Measurements from ENCODE around the gene PHACTR3.

GRCh38 chr20:59814840-59815340 is 210.6 kb downstream of the PHACTR3 start:
- TF ChIP-seq PHF8 (IDR thresholded peaks at IDR 0.05; ENCODE audit: borderline replicate concordance, low read depth) (no peak), SREBF2 (IDR thresholded peaks at IDR 0.05) (no peak), JUN (IDR thresholded peaks at IDR 0.05) (no peak), CTCF (IDR thresholded peaks at IDR 0.05) (no peak), MAX (IDR thresholded peaks at IDR 0.05) (no peak), HDAC2 (IDR thresholded peaks at IDR 0.05) (no peak), POLR2A (IDR thresholded peaks at IDR 0.05; ENCODE audit: low read length) (no peak), KDM1A (IDR thresholded peaks at IDR 0.05; ENCODE audit: low read depth) (no peak), RARB (CRISPR knock-in tag; IDR thresholded peaks at IDR 0.05) (no peak), FOXS1 (CRISPR knock-in tag; IDR thresholded peaks at IDR 0.05) (no peak)

Data from A549 (cell line).